Measurements from ENCODE around the gene ADAMTS3.

The ADAMTS3 gene

GRCh38 chr4:72552447-72552846 lies 16.6 kb downstream of the ADAMTS3 start:
- ChIA-PET POLR2A (no interaction called here), CTCF (no interaction called here)
- no peak overlapping the region for H3K4me3 ChIP-seq (ENCODE audit: low read depth, low read length)
- no peaks in the 10 kb centered on the region for H3K4me1 ChIP-seq (ENCODE audit: control insufficient read depth, insufficient read depth, low read length)
- no peak overlapping the region for H3K27ac ChIP-seq (ENCODE audit: extremely low read depth, low read depth, low read length)
- no peak for TF ChIP-seq ZEB2 (tag by site-specific recombination; IDR thresholded peaks at IDR 0.05)
- TF ChIP-seq, protein P1, sequence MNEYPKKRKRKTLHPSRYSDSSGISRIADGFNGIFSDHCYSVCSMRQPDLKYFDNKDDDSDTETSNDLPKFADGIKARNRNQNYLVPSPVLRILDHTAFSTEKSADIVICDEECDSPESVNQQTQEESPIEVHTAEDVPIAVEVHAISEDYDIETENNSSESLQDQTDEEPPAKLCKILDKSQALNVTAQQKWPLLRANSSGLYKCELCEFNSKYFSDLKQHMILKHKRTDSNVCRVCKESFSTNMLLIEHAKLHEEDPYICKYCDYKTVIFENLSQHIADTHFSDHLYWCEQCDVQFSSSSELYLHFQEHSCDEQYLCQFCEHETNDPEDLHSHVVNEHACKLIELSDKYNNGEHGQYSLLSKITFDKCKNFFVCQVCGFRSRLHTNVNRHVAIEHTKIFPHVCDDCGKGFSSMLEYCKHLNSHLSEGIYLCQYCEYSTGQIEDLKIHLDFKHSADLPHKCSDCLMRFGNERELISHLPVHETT (tag by site-specific recombination; IDR thresholded peaks at IDR 0.05) = no peak
- TF ChIP-seq, protein P2, sequence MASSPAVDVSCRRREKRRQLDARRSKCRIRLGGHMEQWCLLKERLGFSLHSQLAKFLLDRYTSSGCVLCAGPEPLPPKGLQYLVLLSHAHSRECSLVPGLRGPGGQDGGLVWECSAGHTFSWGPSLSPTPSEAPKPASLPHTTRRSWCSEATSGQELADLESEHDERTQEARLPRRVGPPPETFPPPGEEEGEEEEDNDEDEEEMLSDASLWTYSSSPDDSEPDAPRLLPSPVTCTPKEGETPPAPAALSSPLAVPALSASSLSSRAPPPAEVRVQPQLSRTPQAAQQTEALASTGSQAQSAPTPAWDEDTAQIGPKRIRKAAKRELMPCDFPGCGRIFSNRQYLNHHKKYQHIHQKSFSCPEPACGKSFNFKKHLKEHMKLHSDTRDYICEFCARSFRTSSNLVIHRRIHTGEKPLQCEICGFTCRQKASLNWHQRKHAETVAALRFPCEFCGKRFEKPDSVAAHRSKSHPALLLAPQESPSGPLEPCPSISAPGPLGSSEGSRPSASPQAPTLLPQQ (tag by site-specific recombination; IDR thresholded peaks at IDR 0.05) = no peak
- TF ChIP-seq ZNF416 (tag by site-specific recombination; IDR thresholded peaks at IDR 0.05) = no peak
- TF ChIP-seq PRDM10 (tag by site-specific recombination; IDR thresholded peaks at IDR 0.05) = no peak
- TF ChIP-seq INSM2 (tag by site-specific recombination; IDR thresholded peaks at IDR 0.05) = no peak
- TF ChIP-seq KLF1 (tag by site-specific recombination; IDR thresholded peaks at IDR 0.05) = no peak
- no peak for TF ChIP-seq SALL2 (tag by site-specific recombination; IDR thresholded peaks at IDR 0.05; ENCODE audit: borderline replicate concordance)
- TF ChIP-seq, protein P3, sequence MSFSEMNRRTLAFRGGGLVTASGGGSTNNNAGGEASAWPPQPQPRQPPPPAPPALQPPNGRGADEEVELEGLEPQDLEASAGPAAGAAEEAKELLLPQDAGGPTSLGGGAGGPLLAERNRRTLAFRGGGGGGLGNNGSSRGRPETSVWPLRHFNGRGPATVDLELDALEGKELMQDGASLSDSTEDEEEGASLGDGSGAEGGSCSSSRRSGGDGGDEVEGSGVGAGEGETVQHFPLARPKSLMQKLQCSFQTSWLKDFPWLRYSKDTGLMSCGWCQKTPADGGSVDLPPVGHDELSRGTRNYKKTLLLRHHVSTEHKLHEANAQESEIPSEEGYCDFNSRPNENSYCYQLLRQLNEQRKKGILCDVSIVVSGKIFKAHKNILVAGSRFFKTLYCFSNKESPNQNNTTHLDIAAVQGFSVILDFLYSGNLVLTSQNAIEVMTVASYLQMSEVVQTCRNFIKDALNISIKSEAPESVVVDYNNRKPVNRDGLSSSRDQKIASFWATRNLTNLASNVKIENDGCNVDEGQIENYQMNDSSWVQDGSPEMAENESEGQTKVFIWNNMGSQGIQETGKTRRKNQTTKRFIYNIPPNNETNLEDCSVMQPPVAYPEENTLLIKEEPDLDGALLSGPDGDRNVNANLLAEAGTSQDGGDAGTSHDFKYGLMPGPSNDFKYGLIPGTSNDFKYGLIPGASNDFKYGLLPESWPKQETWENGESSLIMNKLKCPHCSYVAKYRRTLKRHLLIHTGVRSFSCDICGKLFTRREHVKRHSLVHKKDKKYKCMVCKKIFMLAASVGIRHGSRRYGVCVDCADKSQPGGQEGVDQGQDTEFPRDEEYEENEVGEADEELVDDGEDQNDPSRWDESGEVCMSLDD (tag by site-specific recombination; IDR thresholded peaks at IDR 0.05) = no peak
- no peak for TF ChIP-seq ZNF610 (tag by site-specific recombination; IDR thresholded peaks at IDR 0.05; ENCODE audit: borderline replicate concordance)
- TF ChIP-seq SP7 (tag by site-specific recombination; IDR thresholded peaks at IDR 0.05) = no peak
- TF ChIP-seq ZNF837 (tag by site-specific recombination; IDR thresholded peaks at IDR 0.05) = no peak
- TF ChIP-seq ZNF148 (tag by site-specific recombination; IDR thresholded peaks at IDR 0.05; ENCODE audit: borderline replicate concordance) = no peak
- TF ChIP-seq ZNF174 (tag by site-specific recombination; IDR thresholded peaks at IDR 0.05) = no peak
- TF ChIP-seq, protein P4, sequence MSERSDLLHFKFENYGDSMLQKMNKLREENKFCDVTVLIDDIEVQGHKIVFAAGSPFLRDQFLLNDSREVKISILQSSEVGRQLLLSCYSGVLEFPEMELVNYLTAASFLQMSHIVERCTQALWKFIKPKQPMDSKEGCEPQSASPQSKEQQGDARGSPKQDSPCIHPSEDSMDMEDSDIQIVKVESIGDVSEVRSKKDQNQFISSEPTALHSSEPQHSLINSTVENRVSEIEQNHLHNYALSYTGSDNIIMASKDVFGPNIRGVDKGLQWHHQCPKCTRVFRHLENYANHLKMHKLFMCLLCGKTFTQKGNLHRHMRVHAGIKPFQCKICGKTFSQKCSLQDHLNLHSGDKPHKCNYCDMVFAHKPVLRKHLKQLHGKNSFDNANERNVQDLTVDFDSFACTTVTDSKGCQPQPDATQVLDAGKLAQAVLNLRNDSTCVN (tag by site-specific recombination; optimal IDR thresholded peaks at IDR 0.05) = no peak
- no peaks in the 10 kb centered on the region for H3K9me3 ChIP-seq (ENCODE audit: control insufficient read depth, insufficient read depth, low read depth, low read length)
- peaks cover 0 to 6% of the 10 kb centered on the region in 2 experiments; a peak in 1 of 3 replicates for H3K36me3 ChIP-seq (ENCODE audit: control insufficient read depth in 2 of 2, insufficient read depth in 1 of 2, low read length in 2 of 2)

All from HEK293 (cell line).